GM19240 (cell line): Measurements from ENCODE around the gene TMEM18.
"Not testable (repeated sequence)": the region's sequence is repeated elsewhere in the genome, so short reads cannot be mapped to it uniquely, and the experiment has no call there.

Source experiments
- DNase-seq: peaks from one replicate; pipeline ENCODE4 v3.0.0; 2011; ENCODE audit warnings: low spot score; ENCODE audit not compliant: insufficient read length

The TMEM18 gene

DNA sequence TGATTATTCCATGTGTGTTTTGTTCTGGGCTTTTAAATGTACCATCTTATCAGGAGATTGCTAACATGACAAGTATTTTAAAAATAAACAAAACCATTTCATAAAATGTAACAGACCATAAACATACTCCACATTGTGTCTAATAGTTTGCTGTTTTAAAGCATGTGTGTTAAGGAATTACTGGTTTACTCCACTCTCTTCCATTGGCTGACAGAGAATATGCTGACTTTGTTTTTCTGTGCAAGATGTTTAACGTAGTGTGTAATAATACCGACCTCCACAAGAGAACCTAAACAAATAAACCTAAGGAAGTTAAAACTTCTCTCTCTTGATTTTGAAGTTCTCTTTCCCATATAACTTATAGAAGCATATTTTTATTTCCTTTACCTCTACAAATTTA is 17.0 kb upstream of the TMEM18 start:
- DNase-seq, result no peak

GRCh38 chr2:693606-694005 is 16.4 kb upstream of the TMEM18 start:
- DNase-seq, result no peak

DNA sequence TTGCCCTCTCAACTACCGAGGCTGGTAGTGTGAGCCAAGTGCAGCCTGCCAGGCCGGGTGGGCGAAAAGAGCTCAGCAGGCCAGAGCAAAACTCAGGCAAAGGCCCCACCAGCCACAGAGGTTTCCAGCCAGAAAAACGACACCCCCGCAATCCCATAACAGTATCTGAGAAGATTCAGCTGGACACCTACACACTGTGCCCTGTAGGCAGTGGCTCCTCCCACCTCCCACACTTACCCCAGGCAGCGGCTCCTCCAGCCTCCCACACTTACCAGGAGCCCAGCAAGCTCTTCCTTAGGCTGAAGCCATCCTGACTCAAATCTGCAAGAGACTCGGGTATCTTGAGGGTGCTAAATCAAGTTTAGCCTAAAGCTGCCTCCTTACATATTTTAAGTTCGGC is 15.6 kb upstream of the TMEM18 start:
- no peak for DNase-seq

DNA sequence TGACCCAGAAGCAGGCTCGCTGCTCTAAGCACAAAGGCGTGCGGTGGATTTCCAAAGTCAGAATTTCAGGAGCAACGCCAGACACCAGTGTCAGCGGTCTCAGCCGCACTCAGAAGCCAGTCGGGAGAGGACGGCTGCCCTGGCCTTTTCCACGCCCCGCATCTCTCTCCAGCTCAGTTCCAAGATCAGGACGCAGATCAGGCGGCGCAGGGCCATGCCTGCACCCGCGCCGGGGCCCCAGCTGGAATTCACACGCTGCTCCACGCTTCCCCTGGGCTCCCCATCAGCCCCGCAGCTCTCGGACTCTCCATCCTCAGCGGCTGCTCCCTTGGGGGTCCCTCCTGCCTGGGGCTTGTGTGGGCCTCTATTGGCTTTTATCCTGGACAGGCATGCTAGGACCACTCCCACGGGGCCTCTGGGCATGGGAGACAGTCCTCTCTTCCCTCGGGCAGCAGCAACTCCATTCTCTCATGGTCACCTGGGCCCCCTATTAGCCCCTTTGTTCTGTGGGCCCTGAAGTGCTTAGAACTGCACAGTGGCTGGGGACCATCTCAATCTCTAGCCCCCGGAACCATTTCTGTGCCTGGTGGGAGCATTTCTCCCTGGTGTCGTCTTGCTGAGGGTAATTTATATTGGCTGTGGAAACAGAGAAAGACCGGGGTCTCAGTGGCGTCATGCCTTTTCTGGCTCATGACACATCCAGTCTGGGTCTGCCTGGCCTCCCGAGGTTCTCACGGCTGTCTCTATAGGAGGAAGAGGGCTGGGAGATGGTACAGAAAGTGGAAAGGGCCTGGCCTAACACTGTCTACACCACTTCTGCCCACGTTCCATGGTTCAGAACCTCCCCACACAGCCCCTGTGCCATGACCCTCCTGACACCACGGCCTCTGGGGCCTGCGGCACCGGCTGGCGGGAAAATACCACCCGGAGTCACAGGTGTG is 14.9 kb upstream of the TMEM18 start:
- DNase-seq, result no peak

- DNase-seq, result no peak
These were observed 13.6 kb upstream of the TMEM18 start for GRCh38 chr2:690799-691198.

- DNase-seq, result no peak
These were observed 12.8 kb upstream of the TMEM18 start for GRCh38 chr2:689877-690510.

GRCh38 chr2:689237-689636 is 12.0 kb upstream of the TMEM18 start:
- DNase-seq, result no peak

- DNase-seq, result no peak
These were observed 11.4 kb upstream of the TMEM18 start for GRCh38 chr2:688504-689076.

DNA sequence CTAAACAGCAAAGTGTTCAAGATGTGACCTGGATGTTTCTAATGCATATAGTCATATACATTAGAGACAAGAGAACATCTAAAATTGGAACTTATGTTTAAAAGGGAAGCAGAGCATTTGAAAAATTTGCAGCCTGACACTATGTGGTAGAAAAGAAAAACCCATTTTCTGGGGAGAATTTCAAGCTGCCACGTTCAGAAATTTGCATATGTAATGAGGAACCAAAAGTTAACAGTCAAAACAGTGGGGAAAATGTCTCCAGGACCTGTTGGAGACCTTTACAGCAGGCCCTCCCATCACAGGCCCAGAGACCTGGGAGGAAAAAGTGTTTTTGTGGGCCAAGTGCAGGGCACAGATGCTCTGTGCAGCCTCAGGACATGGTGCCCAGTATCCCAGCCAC is 8.2 kb upstream of the TMEM18 start:
- no peak for DNase-seq

DNA sequence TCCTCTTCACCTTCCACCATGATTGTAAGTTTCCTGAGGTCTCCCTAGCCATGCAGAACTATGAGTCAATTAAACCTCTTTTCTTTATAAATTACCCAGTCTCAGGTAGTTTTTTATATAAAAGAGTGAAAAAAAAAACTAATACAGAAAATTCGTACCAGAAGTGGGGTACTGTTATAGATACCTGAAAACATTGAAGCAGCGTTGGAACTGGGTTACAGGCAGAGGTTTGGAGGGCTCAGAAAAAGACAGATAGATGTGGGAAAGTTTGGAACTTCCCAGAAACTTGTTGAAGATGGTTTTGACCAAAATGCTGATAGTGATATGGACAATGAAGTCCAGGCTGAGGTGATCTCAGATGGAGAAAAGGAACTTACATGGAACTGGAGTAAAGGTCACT is 7.7 kb upstream of the TMEM18 start:
- DNase-seq, result not testable (repeated sequence)

GRCh38 chr2:682226-682625 is 5.0 kb upstream of the TMEM18 start:
- no peak for DNase-seq

GRCh38 chr2:681312-681711 is 4.1 kb upstream of the TMEM18 start:
- no peak for DNase-seq

GRCh38 chr2:680496-680895 is 3.3 kb upstream of the TMEM18 start:
- no peak for DNase-seq

GRCh38 chr2:678964-679363 is 1.8 kb upstream of the TMEM18 start:
- DNase-seq, result no peak

DNA sequence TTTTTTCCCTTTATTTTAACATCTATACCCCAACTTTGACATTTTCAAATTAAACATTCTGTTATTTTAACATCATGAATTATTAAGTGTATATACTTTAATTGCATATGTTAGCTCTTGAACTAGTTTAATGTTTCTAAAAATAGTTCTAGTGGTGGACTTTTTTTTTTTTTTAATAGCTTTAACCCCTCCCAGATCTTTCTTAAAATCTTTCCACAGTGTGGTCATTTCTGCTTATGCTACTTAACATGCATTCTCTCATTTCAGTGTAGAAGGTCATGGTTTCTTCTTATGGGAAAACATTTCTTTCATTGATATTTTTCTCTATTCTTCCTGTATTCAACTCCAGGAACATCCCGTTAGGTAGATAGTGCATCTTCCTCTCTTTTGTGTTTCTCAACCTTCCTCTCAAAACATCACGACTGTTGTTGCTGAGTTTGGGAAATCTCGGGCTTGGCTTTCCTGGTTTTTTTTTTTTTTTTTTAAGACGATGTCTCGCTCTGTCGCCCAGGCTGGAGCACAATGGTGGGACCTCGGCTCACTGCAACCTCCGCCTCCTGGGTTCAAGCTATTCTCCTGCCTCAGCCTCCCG is 849 bp upstream of the TMEM18 start:
- no peak for DNase-seq

GRCh38 chr2:676647-677055 is 555 bp downstream of the TMEM18 start:
- DNase-seq, result peak; percentile 79

DNA sequence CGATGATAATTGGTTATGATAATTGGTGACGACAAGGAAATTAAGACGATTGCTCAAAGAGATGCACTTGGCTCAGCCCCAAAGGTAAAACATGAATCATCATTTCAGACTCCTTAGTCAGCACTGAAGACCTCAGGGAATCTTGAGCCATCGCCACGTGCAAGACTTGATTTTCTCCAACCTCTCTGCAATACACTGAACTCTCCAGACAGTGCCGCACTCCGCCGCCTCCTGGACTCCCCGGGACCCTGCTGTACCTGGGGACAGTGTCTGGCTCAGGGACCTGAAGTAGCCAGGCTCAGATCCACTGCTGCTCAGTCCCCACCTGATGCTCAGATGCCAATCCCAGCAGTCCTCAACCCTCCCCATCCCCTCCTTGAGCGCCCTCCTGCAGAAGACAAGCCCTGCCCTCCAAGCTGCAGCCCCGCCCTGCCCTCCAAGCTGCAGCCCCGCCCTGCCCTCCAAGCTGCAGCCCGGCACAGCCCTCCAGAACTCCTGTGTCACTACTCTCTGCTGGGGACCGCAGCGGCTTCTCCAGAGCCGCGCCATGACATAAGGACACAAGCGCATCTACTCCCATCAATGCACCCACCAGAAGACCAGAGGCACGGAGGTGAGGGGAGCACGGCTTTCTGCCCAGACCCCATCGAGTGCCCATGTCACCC is 1.1 kb downstream of the TMEM18 start:
- peak; percentile 6 for DNase-seq

- no peak for DNase-seq
These were observed 1.7 kb downstream of the TMEM18 start for GRCh38 chr2:675460-675859.

DNA sequence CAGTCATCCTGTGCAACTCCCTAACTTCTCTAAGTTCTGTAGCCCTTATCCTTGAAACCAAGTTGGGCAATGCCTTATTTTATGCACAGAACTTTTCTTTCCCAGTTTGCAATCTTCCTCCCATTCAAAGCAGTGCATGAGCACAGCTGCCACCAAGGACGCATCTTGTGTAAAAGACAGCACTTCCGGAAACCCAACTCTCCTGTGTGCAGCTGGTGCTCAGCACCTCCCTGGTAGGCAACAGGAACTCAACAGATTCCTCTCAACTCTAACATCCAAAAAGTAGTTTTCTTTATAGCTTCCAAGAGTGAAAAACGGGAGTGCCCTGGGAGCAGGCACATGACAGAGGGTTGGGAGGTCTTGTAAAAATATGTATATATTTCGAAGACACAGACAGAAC is 2.2 kb downstream of the TMEM18 start:
- no peak for DNase-seq

DNA sequence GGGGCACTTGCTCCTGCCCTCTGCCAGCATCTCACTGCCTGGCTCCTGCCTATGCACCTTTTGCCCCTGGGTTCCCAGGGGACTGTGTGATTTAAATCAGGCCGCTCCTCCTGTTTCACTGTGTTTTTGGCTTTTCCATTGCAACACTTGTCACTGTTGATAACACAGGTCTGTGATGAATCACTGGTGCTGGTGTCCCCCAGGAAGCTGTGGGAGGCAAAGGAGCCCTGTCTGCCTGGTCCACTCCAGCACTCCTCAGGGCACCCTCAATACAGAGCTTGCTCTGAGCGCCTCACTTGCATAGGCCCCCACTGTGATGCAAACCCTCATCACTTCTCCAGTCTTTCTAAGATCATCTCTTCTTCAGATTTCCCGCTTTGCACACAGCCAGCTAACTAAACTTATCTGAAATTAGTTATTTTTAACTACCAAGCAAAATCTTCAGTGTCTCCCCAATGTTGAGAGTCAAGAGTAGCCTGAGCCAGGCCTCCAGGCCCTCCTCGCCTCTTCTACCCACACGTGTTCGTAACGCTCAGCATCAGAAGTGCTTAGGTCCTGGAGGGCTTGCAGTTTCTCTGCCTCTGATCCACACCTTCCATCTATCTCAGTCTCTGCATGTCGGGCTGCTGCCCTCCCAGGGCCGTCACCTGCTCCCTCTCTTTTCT is 2.8 kb downstream of the TMEM18 start:
- DNase-seq, result no peak
